ENCODE results near the gene EXOC5. TPM values are rescaled to one million over a fixed set of nuclear protein-coding genes. Genes with fewer than 3 reads are reported as not detected.

The EXOC5 gene
- total and polyA plus RNA-seq, 10 donors: 8.8 to 77.2 (median 55.7) TPM

- H3K27ac ChIP-seq: no peak overlapping the region
- intact Hi-C loops (cut with DNase I; ENCODE audit: low total_unique reads): no loop called here
- 83 to 94% (median 88%) methylated on average over 4 of the region's 4 CpGs for WGBS, 5 donors
- H3K9me3 ChIP-seq: no peaks in the 10 kb centered on the region
- no peaks in the 10 kb centered on the region for H3K4me1 ChIP-seq
- no peak for TF ChIP-seq CTCF (IDR thresholded peaks at IDR 0.05 in 8 of 11, conservative IDR thresholded peaks at IDR 0.05 in 3 of 11)
- no peak for TF ChIP-seq POLR2A (IDR thresholded peaks at IDR 0.05)
- TF ChIP-seq POLR2AphosphoS5 (IDR thresholded peaks at IDR 0.05): no peak
- no peaks in the 10 kb centered on the region for H3K36me3 ChIP-seq
- no peak for DNase-seq
- peaks cover 0 to 8% (median 0%) of the 10 kb centered on the region in 7 donors for H3K27me3 ChIP-seq (replicated peaks in 1 of 7)
- no peak overlapping the region for H3K4me3 ChIP-seq
These were observed 94.2 kb downstream of the EXOC5 start for GRCh38 chr14:57174466-57174865.

GRCh38 chr14:57171903-57172302 is 96.8 kb downstream of the EXOC5 start:
- 76 to 97% (median 82%) methylated on average over 3 of the region's 3 CpGs for WGBS, 5 donors
- no peak overlapping the region for H3K27ac ChIP-seq
- H3K36me3 ChIP-seq: no peaks in the 10 kb centered on the region
- H3K9me3 ChIP-seq: no peaks in the 10 kb centered on the region
- H3K27me3 ChIP-seq (replicated peaks in 1 of 7): peaks cover 0 to 5% (median 0%) of the 10 kb centered on the region in 7 donors
- DNase-seq: no peak
- TF ChIP-seq CTCF (IDR thresholded peaks at IDR 0.05 in 8 of 11, conservative IDR thresholded peaks at IDR 0.05 in 3 of 11): no peak
- TF ChIP-seq POLR2A (IDR thresholded peaks at IDR 0.05): no peak
- no peak for TF ChIP-seq POLR2AphosphoS5 (IDR thresholded peaks at IDR 0.05)
- no peaks in the 10 kb centered on the region for H3K4me1 ChIP-seq
- no peak overlapping the region for H3K4me3 ChIP-seq
- intact Hi-C loops (cut with DNase I; ENCODE audit: low total_unique reads): no loop called here

DNA sequence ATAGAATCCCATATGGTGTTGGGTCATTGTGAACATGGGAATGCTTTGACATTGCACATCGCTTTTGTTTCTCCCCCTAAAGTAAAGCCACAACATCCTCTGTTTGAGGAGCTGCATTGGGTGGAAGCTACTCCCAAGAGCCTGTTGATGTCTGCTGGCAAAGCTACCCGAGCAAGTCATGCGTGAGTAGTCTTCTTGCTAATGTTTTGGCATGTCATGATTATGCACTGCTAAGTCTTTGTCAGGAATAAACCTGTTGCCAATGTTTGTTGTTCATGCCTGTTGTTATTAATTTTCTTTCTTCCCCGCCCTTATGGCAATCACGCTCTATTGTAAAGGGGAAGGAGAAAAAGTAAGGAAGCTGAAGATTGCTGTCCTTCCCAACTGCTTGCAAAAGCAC is 97.3 kb downstream of the EXOC5 start:
- WGBS, 5 donors: 87 to 97% (median 92%) methylated on average over 5 of the region's 5 CpGs
- H3K9me3 ChIP-seq: no peaks in the 10 kb centered on the region
- no peak for DNase-seq
- TF ChIP-seq POLR2AphosphoS5 (IDR thresholded peaks at IDR 0.05): no peak
- no peak for TF ChIP-seq CTCF (IDR thresholded peaks at IDR 0.05 in 8 of 11, conservative IDR thresholded peaks at IDR 0.05 in 3 of 11)
- TF ChIP-seq POLR2A (IDR thresholded peaks at IDR 0.05): no peak
- H3K4me1 ChIP-seq: no peaks in the 10 kb centered on the region
- no peak overlapping the region for H3K27ac ChIP-seq
- H3K4me3 ChIP-seq: no peak overlapping the region
- intact Hi-C loops (cut with DNase I; ENCODE audit: low total_unique reads): no loop called here
- H3K36me3 ChIP-seq: no peaks in the 10 kb centered on the region
- H3K27me3 ChIP-seq (replicated peaks in 1 of 7): peaks cover 0 to 5% (median 0%) of the 10 kb centered on the region in 7 donors

- Histone ChIP-seq H3K4me3 (no peak overlapping the region), H3K27ac (no peak overlapping the region), H3K27me3 (replicated peaks in 1 of 7) (peaks cover 0 to 4% (median 0%) of the 10 kb centered on the region in 7 donors), H3K36me3 (no peaks in the 10 kb centered on the region), H3K4me1 (no peaks in the 10 kb centered on the region), H3K9me3 (no peaks in the 10 kb centered on the region)
- WGBS, 5 donors: 56 to 74% (median 67%) methylated on average over 3 of the region's 3 CpGs
- intact Hi-C loops (cut with DNase I; ENCODE audit: low total_unique reads): no loop called here
- no peak for DNase-seq
- TF ChIP-seq POLR2A (IDR thresholded peaks at IDR 0.05): no peak
- TF ChIP-seq POLR2AphosphoS5 (IDR thresholded peaks at IDR 0.05): no peak
- TF ChIP-seq CTCF (IDR thresholded peaks at IDR 0.05 in 8 of 11, conservative IDR thresholded peaks at IDR 0.05 in 3 of 11): no peak
These were observed 98.8 kb downstream of the EXOC5 start for GRCh38 chr14:57169901-57170300.
